Activated CD4-positive, alpha-beta T cell treated with anti-CD3 and anti-CD28 coated beads, Interleukin-2, Interleukin-6, amounts not matched to agents 100 ng/mL and 50 ng/mL, durations not matched to agents 16 hours and 8 hours (primary cell): Measurements from ENCODE around the gene PRRT1.
A peak's percentile ranks its signal among the peaks of the same experiment; 100 is the strongest.
"Not testable (repeated sequence)": the region's sequence is repeated elsewhere in the genome, so short reads cannot be mapped to it uniquely, and the experiment has no call there.

Experiments used
- DNase-seq: peaks from one replicate; pipeline ENCODE4 v3.0.0-alpha.2; 2020

PRRT1 gene

GRCh38 chr6:32116674-32117073 lies 35.1 kb downstream of the PRRT1 start:
- peak; percentile 19 for DNase-seq

- DNase-seq: no peak
Observed at GRCh38 chr6:32115623-32116022, 36.1 kb downstream of the PRRT1 start.

GRCh38 chr6:32114796-32115195 lies 36.9 kb downstream of the PRRT1 start:
- no peak for DNase-seq

GRCh38 chr6:32113386-32114352 lies 38.1 kb downstream of the PRRT1 start:
- no peak for DNase-seq

GRCh38 chr6:32112431-32112980 lies 39.2 kb downstream of the PRRT1 start:
- DNase-seq: no peak

- DNase-seq: no peak
Observed at GRCh38 chr6:32111424-32112066, 40.2 kb downstream of the PRRT1 start.

GRCh38 chr6:32110632-32111031 lies 41.1 kb downstream of the PRRT1 start:
- DNase-seq: no peak

GRCh38 chr6:32109765-32110160 lies 42.0 kb downstream of the PRRT1 start:
- DNase-seq: no peak

GRCh38 chr6:32109114-32109764 lies 42.5 kb downstream of the PRRT1 start, which contains the start of gene TNXB:
Gene TNXB (minus strand): TSS chr6:32109338. CDS start chr6:32098198, 11,140 bp downstream.
- no peak for DNase-seq

- no peak for DNase-seq
Observed at GRCh38 chr6:32108727-32109113, 43.0 kb downstream of the PRRT1 start.

GRCh38 chr6:32108094-32108627 lies 43.6 kb downstream of the PRRT1 start:
- no peak for DNase-seq

GRCh38 chr6:32107406-32107805 lies 44.3 kb downstream of the PRRT1 start:
- no peak for DNase-seq

- DNase-seq: no peak
Observed at GRCh38 chr6:32105433-32105832, 46.3 kb downstream of the PRRT1 start.

GRCh38 chr6:32102255-32102654 lies 49.5 kb downstream of the PRRT1 start:
- no peak for DNase-seq

GRCh38 chr6:32100251-32100650 lies 51.5 kb downstream of the PRRT1 start:
- not testable (repeated sequence) for DNase-seq
